ENCODE results near the gene PTPRM.

The PTPRM gene

DNA sequence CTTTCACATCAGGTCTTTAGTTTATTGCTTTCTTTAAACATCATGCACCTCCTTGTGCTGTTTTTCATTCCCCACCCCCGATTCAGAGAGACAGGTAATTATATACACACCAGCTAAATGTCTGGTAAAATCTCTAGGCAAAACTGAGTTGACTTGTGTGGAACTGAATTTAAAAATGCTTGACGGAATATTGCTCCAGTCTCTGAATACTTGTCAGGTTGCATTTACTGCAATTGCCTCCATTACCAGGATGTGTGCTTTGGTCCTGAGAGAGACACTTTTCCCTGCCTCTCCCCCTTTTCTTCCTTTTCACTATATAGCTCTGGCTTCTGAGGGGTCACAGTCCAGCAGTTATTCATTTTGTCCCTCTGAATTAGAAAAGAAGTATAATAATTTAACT is 104.0 kb downstream of the PTPRM start:
- no peak for DNase-seq (ENCODE audit: low spot score)

DNA sequence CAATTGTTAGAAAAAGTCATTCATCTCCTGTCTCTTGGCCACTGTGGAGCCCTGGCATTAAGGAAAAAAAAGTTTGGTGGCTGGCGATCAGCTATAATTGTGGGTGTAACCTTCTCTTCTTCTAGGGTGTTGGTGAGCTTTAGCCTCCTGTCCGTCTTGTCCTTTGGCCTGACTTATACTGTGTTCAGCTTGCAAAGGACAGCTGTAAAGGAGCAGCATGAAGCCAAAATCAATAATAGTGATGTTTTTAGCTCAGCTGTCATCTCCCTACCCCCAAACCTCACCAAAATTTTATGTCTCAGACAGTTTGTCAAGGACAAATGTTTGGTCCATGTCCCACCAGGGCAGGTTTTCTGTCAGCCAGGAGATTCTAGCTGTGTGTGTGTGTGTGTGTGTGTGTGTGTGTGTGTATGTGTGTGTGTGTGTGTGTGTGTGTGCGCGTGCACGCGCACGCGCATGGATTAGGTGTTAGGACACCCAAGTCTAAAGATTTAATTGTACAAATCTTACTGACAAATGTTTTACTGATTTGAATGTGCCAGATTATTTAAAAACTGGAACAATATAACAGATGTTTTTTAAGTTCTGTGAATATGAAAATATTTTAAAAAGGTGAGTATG is 109.2 kb downstream of the PTPRM start:
- no peak for DNase-seq (ENCODE audit: low spot score)

DNA sequence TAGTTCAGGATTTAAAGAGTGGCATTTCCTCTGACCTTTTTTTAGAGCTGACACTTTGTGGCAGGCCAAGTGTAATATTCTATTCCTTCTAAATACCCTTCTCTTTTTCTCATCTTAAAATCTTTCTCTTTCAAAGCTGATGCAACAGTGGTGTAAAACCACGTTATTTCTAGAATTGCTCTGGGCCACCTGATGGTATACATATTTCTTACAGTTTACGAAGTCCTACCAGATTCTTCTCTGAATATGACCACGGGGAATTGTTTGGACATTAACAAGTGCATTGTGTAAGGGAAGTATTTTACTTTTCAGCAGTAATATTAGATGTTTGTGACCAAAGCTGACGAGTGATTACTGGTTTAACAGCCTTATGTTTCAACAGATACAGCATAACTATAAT is 109.9 kb downstream of the PTPRM start:
- DNase-seq (ENCODE audit: low spot score), result no peak

- DNase-seq (ENCODE audit: low spot score), result no peak
These were observed 110.3 kb downstream of the PTPRM start for GRCh38 chr18:7677424-7677823.

DNA sequence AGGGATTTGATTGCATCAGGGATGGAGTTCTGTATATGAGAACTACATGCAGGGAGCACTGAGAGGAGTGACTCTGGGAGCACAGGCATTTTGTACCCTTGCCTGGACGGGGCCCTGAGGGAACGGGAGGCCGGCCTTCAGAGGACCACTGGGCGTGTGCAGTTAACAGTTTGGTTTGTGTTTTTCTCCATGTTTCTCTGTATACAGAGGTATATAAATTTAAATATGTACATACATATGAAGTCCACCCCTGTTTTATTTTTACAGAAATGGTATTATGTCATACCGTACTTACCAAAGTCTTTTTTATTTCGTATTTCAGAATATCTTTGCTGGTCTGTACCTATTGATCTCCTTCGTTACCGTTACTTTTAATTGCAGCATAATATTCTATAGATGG is 111.3 kb downstream of the PTPRM start:
- no peak for DNase-seq (ENCODE audit: low spot score)

GRCh38 chr18:7678801-7679200 is 111.7 kb downstream of the PTPRM start:
- DNase-seq (ENCODE audit: low spot score), result no peak

DNA sequence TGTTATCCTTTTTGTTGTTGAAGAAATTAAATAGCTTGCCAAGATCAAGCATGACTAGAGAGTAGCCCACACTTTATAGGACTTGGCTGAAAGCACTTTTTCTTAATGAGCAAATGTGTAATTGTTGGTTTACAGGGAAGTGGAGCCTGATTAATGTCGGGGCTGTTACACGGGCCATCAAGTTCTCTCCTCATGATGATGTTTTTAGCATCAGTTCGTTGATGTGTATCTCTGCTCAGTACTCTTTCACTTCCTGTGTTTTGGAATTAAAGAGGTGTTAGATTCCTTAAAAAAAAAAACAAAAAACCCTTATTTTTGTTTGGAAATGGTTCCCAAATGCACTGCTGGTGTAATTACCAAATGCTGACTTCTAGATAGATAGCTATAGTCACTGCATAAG is 114.2 kb downstream of the PTPRM start:
- no peak for DNase-seq (ENCODE audit: low spot score)

- DNase-seq (ENCODE audit: low spot score), result no peak
These were observed 115.2 kb downstream of the PTPRM start for GRCh38 chr18:7682321-7682720.

- DNase-seq (ENCODE audit: low spot score), result no peak
These were observed 116.6 kb downstream of the PTPRM start for GRCh38 chr18:7683753-7684152.

- DNase-seq (ENCODE audit: low spot score), result no peak
These were observed 117.2 kb downstream of the PTPRM start for GRCh38 chr18:7684357-7684756.

- no peak for DNase-seq (ENCODE audit: low spot score)
These were observed 117.8 kb downstream of the PTPRM start for GRCh38 chr18:7684966-7685365.

- no peak for DNase-seq (ENCODE audit: low spot score)
These were observed 119.2 kb downstream of the PTPRM start for GRCh38 chr18:7686278-7686677.

- DNase-seq (ENCODE audit: low spot score), result no peak
These were observed 121.5 kb downstream of the PTPRM start for GRCh38 chr18:7688580-7688979.

- no peak for DNase-seq (ENCODE audit: low spot score)
These were observed 124.1 kb downstream of the PTPRM start for GRCh38 chr18:7691206-7691605.

GRCh38 chr18:7696780-7697179 is 129.7 kb downstream of the PTPRM start:
- no peak for DNase-seq (ENCODE audit: low spot score)

DNA sequence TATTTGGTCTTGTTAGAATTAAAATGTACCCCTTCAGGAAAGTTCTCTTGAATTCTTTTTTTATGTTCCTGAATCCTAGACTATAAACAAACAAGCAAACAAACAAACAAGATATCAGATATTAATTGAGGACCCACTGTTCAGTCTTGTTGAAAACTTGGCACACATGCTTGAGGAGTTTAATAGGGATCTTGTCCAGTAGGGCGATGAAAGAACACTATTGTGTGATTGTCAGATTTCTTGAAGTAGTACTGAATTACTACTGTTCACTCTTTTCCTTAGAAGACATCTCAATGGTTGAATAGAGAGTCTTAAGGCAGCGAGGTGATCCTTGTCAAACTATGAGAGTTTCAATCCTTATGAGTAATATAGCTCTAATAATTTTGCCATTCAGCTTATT is 130.2 kb downstream of the PTPRM start:
- no peak for DNase-seq (ENCODE audit: low spot score)

DNA sequence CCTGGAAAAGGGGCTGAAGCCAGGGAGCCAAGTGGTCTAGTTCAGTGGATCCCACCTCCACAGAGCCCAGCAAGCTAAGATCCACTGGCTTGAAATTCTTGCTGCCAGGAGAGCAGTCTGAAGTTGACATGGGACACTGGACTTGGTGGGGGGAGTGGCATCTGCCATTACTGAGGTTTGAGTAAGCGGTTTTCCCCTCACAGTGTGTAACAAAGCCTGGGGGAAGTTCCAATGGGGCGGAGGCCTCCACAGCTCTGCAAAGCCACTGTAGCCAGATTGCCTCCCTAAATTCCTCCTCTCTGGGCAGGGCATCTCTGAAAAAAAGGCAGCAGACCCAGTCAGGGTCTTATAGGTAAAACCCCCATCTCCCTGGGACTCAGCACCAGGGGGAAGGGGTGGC is 144.4 kb downstream of the PTPRM start:
- no peak for DNase-seq (ENCODE audit: low spot score)

GRCh38 chr18:7720395-7720794 is 153.3 kb downstream of the PTPRM start:
- DNase-seq (ENCODE audit: low spot score), result no peak

DNA sequence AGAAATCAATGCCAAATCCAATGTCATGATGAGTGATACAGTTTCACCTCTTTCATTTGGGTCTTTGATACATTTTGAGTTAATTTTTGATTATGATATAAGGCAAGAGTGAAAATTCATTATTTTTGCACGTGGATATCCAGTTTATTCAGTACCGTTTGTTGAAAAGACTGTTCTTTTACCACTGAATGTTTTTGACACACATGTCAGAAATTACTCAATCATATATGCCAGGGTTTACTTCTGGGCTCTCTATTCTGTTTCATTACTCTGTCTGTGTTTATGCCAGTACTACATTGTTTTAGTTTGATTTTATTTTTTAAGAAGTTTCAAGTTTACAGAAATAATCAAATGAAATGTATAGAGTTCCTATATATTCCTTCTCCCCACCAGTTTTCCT is 154.4 kb downstream of the PTPRM start:
- no peak for DNase-seq (ENCODE audit: low spot score)

DNA sequence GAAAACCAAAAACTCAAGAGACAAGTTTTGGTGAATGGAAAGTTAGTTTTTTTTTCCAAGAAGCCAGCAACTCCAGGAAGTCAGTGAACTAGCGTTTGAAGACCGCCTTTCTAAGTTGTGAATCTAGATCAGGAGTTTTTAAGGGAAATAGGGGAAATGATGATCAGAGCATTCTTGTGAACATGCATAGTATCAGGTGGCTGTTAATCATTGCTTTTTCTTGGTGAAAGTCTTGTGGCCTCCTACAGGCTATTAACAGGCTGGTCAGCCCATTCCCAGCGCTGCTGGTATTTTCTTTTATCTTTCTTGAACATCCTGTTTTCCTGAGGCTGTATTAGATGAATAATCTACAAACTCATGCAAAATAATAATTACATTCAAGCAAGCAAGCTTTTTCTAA is 155.8 kb downstream of the PTPRM start:
- DNase-seq (ENCODE audit: low spot score), result no peak

DNA sequence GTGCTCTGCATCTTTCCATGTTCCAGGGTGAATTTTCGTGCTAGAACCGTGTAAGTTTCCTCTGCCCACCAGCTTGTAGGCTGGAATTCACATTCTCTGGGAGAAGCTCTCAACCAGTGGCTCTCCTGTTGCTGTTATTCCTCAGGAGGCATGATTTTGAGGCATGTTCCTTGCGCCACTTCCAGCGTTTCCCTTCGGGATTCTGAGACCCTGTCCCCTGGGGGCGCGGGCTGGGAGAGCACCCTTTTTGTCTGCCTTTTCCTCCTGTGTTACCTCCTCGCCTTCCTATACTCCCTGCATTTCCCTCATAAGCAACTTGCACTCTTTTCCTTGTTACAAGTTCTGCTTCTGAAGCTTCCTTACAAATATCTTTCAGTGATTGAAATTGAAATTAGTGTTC is 156.4 kb downstream of the PTPRM start:
- no peak for DNase-seq (ENCODE audit: low spot score)

- no peak for DNase-seq (ENCODE audit: low spot score)
These were observed 158.4 kb downstream of the PTPRM start for GRCh38 chr18:7725473-7725872.

GRCh38 chr18:7725897-7726296 is 158.8 kb downstream of the PTPRM start:
- DNase-seq (ENCODE audit: low spot score), result no peak

GRCh38 chr18:7726522-7726921 is 159.4 kb downstream of the PTPRM start:
- DNase-seq (ENCODE audit: low spot score), result no peak
